COLO829 (cell line): ENCODE results near the gene DAO.
"Not testable (repeated sequence)": the region's sequence is repeated elsewhere in the genome, so short reads cannot be mapped to it uniquely, and the experiment has no call there.

Experiments used
- DNase-seq: peaks from one replicate; pipeline ENCODE4 v3.0.0; 2012; ENCODE audit warnings: low spot score

Gene DAO

DNA sequence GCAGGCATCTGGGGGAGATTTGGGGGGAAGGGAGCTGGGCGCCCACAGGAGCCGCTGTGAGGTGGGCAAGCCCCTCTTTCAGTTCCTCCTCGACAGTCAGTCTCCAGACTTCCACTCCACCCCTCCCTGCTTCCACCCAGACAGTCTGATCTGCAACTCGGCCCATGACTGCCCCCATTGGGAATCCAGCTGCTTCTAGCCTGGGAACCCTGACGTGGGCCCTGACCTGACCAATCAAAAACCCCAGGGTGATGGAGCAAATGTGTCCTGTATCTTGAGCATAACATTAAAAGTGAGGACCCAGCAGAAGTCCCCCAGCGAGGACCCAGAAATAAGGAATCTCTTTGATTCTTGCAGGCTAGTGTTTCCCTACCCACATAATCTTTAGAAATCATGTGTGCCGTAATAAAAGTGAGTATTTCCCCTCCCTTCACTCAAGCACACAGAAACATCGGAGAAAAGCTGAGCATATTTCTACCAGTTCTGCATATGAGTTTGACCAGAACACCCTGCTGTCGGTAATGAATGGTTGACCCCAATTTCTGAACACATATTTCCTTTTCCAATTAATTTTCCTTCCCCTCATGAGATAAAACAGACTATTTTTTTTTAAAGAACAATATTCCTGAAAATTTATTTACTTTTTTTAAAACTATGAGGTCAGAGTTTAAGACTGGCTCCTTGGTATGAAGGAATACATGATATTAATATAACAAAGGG is 28.9 kb upstream of the DAO start:
- DNase-seq, result no peak

GRCh38 chr12:108852674-108853309 is 27.1 kb upstream of the DAO start:
- no peak for DNase-seq

- DNase-seq, result no peak
These were observed 26.5 kb upstream of the DAO start for GRCh38 chr12:108853426-108853825.

DNA sequence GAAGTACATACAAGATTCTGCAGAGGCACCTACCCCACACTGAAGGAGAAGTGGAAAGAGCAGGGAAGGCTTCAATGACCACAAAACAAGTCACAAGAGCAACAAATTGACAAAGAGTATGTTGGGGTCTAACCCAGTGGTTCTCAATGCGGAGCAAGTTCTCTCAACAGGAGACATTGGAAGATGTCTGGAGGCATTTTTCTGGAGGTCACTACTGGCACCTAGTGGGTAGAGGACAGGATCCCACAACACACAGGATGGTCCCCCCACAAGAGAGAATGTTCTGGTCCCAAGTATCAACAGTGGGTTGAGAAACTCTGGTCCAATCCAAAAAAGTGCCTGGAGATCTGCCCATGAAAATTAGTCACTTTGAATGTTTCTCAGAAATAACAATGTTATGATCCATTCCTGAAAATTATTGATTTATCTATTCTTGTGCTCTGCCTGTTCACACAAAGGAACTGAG is 25.9 kb upstream of the DAO start:
- DNase-seq, result peak; percentile 24

DNA sequence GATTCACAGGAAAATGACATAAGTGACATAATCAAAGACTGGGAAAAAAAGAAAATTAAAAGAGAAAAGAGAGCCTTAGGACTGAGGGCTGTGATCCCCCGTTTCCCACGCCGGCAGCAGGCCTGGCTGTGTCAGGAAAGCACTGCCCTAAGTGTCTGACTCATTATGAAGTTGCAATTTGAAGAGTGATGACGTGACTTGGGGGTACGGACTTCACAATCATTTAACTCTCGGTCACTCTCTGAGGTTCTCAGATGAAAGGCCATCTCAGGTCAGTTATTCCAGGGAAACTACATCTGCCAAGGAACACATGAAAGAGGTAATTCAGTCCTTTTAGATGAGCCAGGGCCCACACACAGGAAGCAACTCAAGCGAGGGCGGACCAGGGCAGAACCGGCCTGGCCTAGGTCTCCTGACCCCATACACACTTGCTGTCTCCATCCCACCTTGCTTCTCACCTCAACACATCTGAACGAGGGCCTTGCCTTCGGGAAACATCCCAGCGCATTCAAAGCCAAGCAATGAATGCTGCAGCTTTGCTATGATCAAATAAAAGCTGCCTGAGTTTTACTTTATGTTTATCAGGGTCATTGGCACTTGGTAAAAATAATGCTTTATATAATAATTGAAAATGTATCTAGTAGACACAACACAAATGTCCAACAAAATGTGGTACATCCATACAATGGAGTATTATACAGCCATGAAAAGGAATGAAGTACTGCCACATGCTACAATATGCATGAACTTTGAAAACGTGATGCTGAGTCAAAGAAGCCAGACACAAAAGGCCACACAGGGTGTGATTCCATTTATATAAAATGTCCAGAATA is 25.2 kb upstream of the DAO start:
- DNase-seq, result peak; percentile 78

- no peak for DNase-seq
These were observed 24.4 kb upstream of the DAO start for GRCh38 chr12:108855284-108856169.

GRCh38 chr12:108856170-108856427 is 23.8 kb upstream of the DAO start:
- no peak for DNase-seq

- no peak for DNase-seq
These were observed 23.3 kb upstream of the DAO start for GRCh38 chr12:108856428-108857157.

GRCh38 chr12:108857158-108857407 is 22.8 kb upstream of the DAO start:
- DNase-seq, result no peak

- DNase-seq, result no peak
These were observed 21.4 kb upstream of the DAO start for GRCh38 chr12:108858311-108859074.

- not testable (repeated sequence) for DNase-seq
These were observed 20.6 kb upstream of the DAO start for GRCh38 chr12:108859141-108859922.

- no peak for DNase-seq
These were observed 20.0 kb upstream of the DAO start for GRCh38 chr12:108859923-108860291.

DNA sequence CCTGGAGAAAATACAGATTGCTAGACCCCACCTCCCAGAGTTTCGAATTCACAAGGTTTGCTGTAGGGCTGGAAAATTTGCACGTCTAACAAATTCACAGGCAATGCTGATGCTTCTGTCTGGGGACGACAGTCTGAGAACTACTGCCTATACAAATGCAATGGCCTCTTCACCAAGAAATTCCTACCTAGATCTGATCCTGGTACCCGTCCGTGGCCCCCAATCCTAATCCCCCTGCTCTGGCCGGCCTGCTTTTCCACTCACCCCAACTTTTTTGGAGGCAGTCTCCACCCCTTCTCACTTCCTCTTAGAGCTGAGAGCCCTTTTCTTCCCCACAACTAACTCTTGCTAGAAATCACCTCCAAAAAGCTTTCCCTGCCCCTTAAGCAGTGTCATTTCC is 19.4 kb upstream of the DAO start:
- DNase-seq, result no peak

- no peak for DNase-seq
These were observed 17.9 kb upstream of the DAO start for GRCh38 chr12:108861878-108862587.

- no peak for DNase-seq
These were observed 17.3 kb upstream of the DAO start for GRCh38 chr12:108862588-108862959.

- DNase-seq, result no peak
These were observed 14.7 kb upstream of the DAO start for GRCh38 chr12:108865169-108865568.

DNA sequence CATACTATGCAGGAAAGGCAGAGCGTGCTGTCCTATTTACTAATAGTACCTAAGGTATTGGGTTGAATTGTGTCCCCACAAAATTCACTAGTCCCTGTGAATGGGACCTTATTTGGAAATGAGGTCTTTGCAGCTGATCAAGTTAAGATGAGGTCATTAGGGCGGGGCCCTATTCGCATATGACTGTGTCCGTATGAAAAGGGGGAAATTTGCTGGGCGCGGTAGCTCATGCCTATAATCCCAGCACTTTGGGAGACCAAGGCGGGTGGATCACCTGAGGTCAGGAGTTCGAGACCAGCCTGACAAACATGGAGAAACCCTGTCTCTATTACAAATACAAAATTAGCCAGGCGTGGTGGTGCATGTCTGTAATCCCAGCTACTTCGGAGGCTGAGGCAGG is 13.8 kb upstream of the DAO start:
- not testable (repeated sequence) for DNase-seq

GRCh38 chr12:108868781-108869180 is 11.1 kb upstream of the DAO start:
- DNase-seq, result no peak

- no peak for DNase-seq
These were observed 4.6 kb upstream of the DAO start for GRCh38 chr12:108875280-108875679.
